GM12878 (cell line): ENCODE results near the gene WNT5A. TPM values are rescaled to one million over a fixed set of nuclear protein-coding genes. Genes with fewer than 3 reads are reported as not detected.

ENCODE experiments used
- CEBPZ ChIP-seq: fragments of 150-350 bp; IDR thresholded peaks from 2 replicates; pipeline ENCODE4 v1.6.1; 2016; ENCODE audit warnings: low read depth, low read length
- E2F8 ChIP-seq: fragments of 450-650 bp; IDR thresholded peaks from 2 replicates; pipeline ENCODE4 v1.6.1; 2018; ENCODE audit warnings: mild to moderate bottlenecking, low read depth, moderate library complexity; ENCODE audit not compliant: partially characterized antibody
- MLLT1 ChIP-seq: fragments of 450-650 bp; IDR thresholded peaks from 2 replicates; pipeline ENCODE4 v1.6.1; 2016; ENCODE audit warnings: mild to moderate bottlenecking
- PAX8 ChIP-seq: fragments of 450-650 bp; IDR thresholded peaks from 2 replicates; pipeline ENCODE4 v1.6.1; 2017; ENCODE audit warnings: mild to moderate bottlenecking, moderate library complexity
- RB1 ChIP-seq: fragments of 450-650 bp; formaldehyde crosslinking; IDR thresholded peaks from 2 replicates; pipeline ENCODE4 v1.6.1; 2017; ENCODE audit warnings: mild to moderate bottlenecking, borderline replicate concordance
- ZNF384 ChIP-seq: IDR thresholded peaks from 2 replicates; pipeline ENCODE4 v1.6.1; 2012; ENCODE audit warnings: low read depth, mild to moderate bottlenecking, low read length, improper control_type of control experiment, borderline replicate concordance
- polyA plus RNA-seq, 11 experiments: library from polyadenylated mRNA; depleted of rRNA in 4 of 11; unstranded in 6 of 11; stranded (reverse) in 5 of 11; fragments of >200 nt; fragmentation: Nextera tagmentation in 4 of 11; fragmentation: Illumina TruSeq in 1 of 11; extraction: Ambion mirVana in 4 of 11; extraction: Trizol in 1 of 11; gene quantifications; 1 replicate in 1 of 11; 2 replicates in 10 of 11; pipeline versions ENCODE4 v1.2.1 to v1.2.3, GENCODE V29; 2011 to 2016; ENCODE audit warnings: inconsistent platforms in 2 of 11, missing spikeins in 2 of 11, low read depth in 1 of 11
- total RNA-seq, 4 experiments: library from RNA; depleted of rRNA in 3 of 4; stranded (reverse); fragments of >200 nt in 3 of 4; fragmentation: Illumina TruSeq in 1 of 4; extraction: Trizol in 1 of 4; gene quantifications; 2 replicates each; pipeline versions ENCODE4 v1.2.1 to v1.2.3, GENCODE V29; 2013 to 2021

WNT5A gene
- total and polyA plus RNA-seq, 10 of the 15 experiments (the other 5 are each of a cell fraction or from before 2014, with no cell fraction given), result 0.06 to 2.8 (median 0.39) TPM

- no peak for TF ChIP-seq CEBPZ
- TF ChIP-seq RB1, result no peak
- no peak for TF ChIP-seq ZNF384
- TF ChIP-seq E2F8, result no peak
- TF ChIP-seq PAX8, result no peak
- no peak for TF ChIP-seq MLLT1
Measured at GRCh38 chr3:55512571-55513343, 25.7 kb upstream of the WNT5A start (continued).
